Fibroblast of lung (primary cell): Measurements from ENCODE around the gene IMPDH1. TPM values are rescaled to one million over a fixed set of nuclear protein-coding genes. Genes with fewer than 3 reads are reported as not detected.

Experiments
- DNase-seq, 2 donors: peaks; one replicate each; pipeline versions ENCODE4 v3.0.0 to v3.0.0-alpha.2; 2010; ENCODE audit warnings: low read depth in 2 of 2
- H2AFZ ChIP-seq: 2 replicates; pipeline ENCODE4 v1.5.1; 2012; ENCODE audit warnings: low read length, control low read depth, inconsistent platforms
- H3K27ac ChIP-seq: 2 replicates; pipeline ENCODE4 v1.5.1; 2011; ENCODE audit warnings: low read length, control low read depth; ENCODE audit not compliant: insufficient read depth
- H3K27me3 ChIP-seq: 2 replicates; pipeline ENCODE4 v1.5.1; 2011; ENCODE audit warnings: mild to moderate bottlenecking, low read length; ENCODE audit not compliant: control insufficient read depth, insufficient read depth
- H3K36me3 ChIP-seq: 2 replicates; pipeline ENCODE4 v1.5.1; 2011; ENCODE audit warnings: low read length; ENCODE audit not compliant: control insufficient read depth, insufficient read depth
- H3K4me1 ChIP-seq: 2 replicates; pipeline ENCODE4 v1.5.1; 2011; ENCODE audit warnings: low read length; ENCODE audit not compliant: control insufficient read depth, insufficient read depth; ENCODE audit errors: extremely low read depth
- H3K4me2 ChIP-seq: 2 replicates; pipeline ENCODE4 v1.5.1; 2011; ENCODE audit warnings: low read length, control low read depth; ENCODE audit not compliant: insufficient read depth; ENCODE audit errors: extremely low read depth
- H3K4me3 ChIP-seq, 4 experiments: fragments of 200-600 bp in 1 of 4; sonication (generic) in 1 of 4; replicated peaks in 1 of 4; 2 replicates each; pipeline ENCODE4 v1.5.1; 2011 to 2016; ENCODE audit warnings: low read length in 4 of 4, low read depth in 3 of 4, mild to moderate bottlenecking in 3 of 4, control low read depth in 2 of 4, inconsistent platforms in 1 of 4, mixed read lengths in 1 of 4; ENCODE audit not compliant: insufficient read depth in 1 of 4; ENCODE audit errors: control extremely low read depth in 1 of 4
- H3K79me2 ChIP-seq: 2 replicates; pipeline ENCODE4 v1.5.1; 2012; ENCODE audit warnings: mild to moderate bottlenecking, low read length, inconsistent platforms; ENCODE audit not compliant: control insufficient read depth, insufficient read depth
- H3K9ac ChIP-seq: 2 replicates; pipeline ENCODE4 v1.5.1; 2011; ENCODE audit warnings: mild to moderate bottlenecking, low read length, control low read depth; ENCODE audit not compliant: insufficient read depth
- H3K9me3 ChIP-seq: 2 replicates; pipeline ENCODE4 v1.5.1; 2012; ENCODE audit warnings: low read depth, low read length; ENCODE audit not compliant: control insufficient read depth, insufficient read depth
- H4K20me1 ChIP-seq: 2 replicates; pipeline ENCODE4 v1.5.1; 2011; ENCODE audit warnings: low read length; ENCODE audit not compliant: control insufficient read depth, insufficient read depth; ENCODE audit errors: extremely low read depth
- CTCF ChIP-seq, 2 donors: IDR thresholded peaks in 1 of 2; conservative IDR thresholded peaks in 1 of 2; 1 replicate in 1 of 2; 2 replicates in 1 of 2; pipeline ENCODE4 v1.5.1; 2011 to 2012; ENCODE audit warnings: low read length in 2 of 2, control low read depth in 1 of 2, inconsistent platforms in 1 of 2, low read depth in 1 of 2, mild to moderate bottlenecking in 1 of 2
- EZH2 ChIP-seq: IDR thresholded peaks from 2 replicates; pipeline ENCODE4 v1.5.1; 2012; ENCODE audit warnings: low read length, control low read depth, mild to moderate bottlenecking; ENCODE audit errors: missing control alignments
- polyA plus RNA-seq, 2 donors: library from polyadenylated mRNA; depleted of rRNA in 1 of 2; stranded (reverse) in 1 of 2; unstranded in 1 of 2; fragments of >200 nt; gene quantifications; 2 replicates each; pipeline ENCODE4 v1.2.1, GENCODE V29; 2011 to 2012; ENCODE audit warnings: missing spikeins in 1 of 2
- total RNA-seq: library from RNA; depleted of rRNA; stranded (reverse); fragments of >200 nt; gene quantifications from 2 replicates; pipeline ENCODE4 v1.2.1, GENCODE V29; 2014

Gene IMPDH1
- total and polyA plus RNA-seq, 2 donors (not counting 1 experiment from before 2014, with no cell fraction given), result 30.2 to 56.5 TPM

DNA sequence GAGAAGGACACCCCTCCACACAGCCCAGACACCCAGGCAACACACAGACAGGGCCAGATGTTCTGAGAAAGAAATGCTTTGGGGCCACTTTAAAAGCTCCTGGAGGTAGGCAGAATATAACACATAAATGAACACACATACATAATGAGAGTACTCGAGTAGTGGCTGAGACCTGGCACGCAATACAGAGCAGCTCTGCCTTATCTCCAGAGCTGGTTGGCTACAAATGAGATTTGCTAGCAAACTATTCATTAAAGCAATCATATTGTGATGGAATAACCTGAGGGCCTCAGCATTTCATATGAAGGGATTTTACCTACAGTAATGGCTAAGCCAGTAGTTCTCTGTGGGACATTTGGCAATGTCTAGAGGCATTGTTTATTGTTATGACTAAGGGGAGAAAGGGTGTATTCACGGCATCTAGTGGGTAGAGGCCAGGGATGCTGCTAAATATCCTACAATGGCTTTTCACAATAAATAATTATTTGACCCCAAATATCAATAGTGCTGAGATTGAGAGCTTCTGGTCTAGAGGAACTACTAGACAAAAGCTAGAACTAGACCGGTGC lies 5.5 kb upstream of the IMPDH1 start:
- Histone ChIP-seq H3K4me3 (no peak overlapping the region), H2AFZ (no peak overlapping the region), H3K36me3 (no peaks in the 10 kb centered on the region), H3K4me2 (no peak overlapping the region), H3K79me2 (no peaks in the 10 kb centered on the region), H3K27me3 (no peaks in the 10 kb centered on the region), H3K9me3 (no peaks in the 10 kb centered on the region), H4K20me1 (no peaks in the 10 kb centered on the region), H3K27ac (no peak overlapping the region), H3K9ac (no peak overlapping the region), H3K4me1 (peaks cover 3% of the 10 kb centered on the region)
- TF ChIP-seq CTCF (conservative IDR thresholded peaks at IDR 0.05 in 1 of 2, IDR thresholded peaks at IDR 0.05 in 1 of 2; ENCODE audit: low read depth in 1 of 2, low read length in 2 of 2) (no peak), EZH2 (no peak)
- DNase-seq, result no peak

DNA sequence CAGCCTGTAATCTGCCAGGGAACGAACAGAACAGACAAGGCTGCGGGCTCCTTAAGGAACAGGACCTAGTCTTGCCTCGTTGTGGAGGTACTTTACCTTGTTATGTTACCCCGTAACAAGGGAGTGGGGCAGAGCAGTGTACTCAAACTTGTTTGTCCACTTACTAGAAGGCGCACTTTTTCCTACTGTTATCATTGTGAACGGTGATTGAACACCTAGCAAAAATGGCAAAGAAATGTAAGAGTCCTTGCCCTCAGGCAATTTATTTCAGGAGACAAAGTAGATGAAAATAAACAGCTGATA lies 620 bp upstream of the IMPDH1 start:
- Histone ChIP-seq H2AFZ (peak overlapping the region; percentile 100), H3K27ac (peak overlapping the region; percentile 74), H3K9ac (peak overlapping the region; percentile 65), H3K79me2 (no peaks in the 10 kb centered on the region), H4K20me1 (no peaks in the 10 kb centered on the region), H3K27me3 (no peaks in the 10 kb centered on the region), H3K4me2 (peak overlapping the region; percentile 97), H3K9me3 (no peaks in the 10 kb centered on the region), H3K4me1 (peaks cover 4% of the 10 kb centered on the region), H3K4me3 (peak overlapping the region; percentile 73 to 92 (median 79)), H3K36me3 (no peaks in the 10 kb centered on the region)
- no peak for TF ChIP-seq EZH2
- TF ChIP-seq CTCF (conservative IDR thresholded peaks at IDR 0.05 in 1 of 2, IDR thresholded peaks at IDR 0.05 in 1 of 2; ENCODE audit: low read depth in 1 of 2, low read length in 2 of 2), result no peak
- no peak for DNase-seq

DNA sequence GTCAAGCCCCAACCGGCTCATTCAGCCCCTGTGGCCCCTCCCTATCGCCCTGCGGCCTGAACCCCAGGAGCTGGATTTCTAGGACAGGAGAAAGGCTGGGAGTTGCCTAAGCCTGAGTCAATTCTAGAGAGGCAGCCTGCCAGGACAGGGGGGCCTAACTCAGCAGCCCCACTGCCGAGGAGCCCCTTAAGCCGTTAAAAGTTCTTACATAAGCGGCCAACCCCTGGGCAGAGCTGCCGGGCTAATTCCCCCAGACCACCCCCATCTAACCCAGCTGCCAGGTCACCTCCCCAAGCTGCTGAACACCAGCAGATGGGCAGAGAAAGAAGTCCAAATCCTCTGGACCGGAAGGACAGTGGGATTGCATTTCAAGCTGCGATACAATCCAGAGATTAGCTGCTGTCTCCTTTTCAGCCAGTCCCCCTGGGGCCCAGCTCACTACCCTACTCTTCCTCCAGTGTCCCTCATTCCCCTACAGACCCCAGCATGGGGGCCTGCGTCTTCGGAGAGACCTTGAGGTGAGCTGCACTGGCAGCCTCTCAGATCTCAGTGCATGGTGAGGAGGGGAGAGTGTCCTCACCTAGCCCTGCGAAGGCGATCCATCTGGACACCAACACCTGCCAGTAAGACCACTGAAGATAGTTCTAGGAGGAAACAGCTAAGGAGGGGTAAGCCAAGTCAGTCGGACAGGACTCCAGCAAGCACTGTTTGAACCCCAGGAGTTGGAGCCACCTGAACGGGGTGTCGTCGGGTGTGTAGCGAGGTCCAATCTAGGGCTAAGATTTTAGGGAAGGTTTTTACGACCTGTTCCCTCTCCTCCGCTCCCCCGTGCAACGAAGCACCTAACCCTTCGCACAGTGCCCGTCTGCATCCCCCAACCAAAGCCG lies 830 bp downstream of the IMPDH1 start:
- Histone ChIP-seq H3K4me3 (peak overlapping the region; percentile 74 to 83 (median 78)), H2AFZ (peak overlapping the region; percentile 80), H3K9me3 (no peaks in the 10 kb centered on the region), H4K20me1 (no peaks in the 10 kb centered on the region), H3K27ac (peak overlapping the region; percentile 18), H3K79me2 (peaks cover 12% of the 10 kb centered on the region), H3K4me2 (peak overlapping the region; percentile 97), H3K36me3 (no peaks in the 10 kb centered on the region), H3K4me1 (peaks cover 7% of the 10 kb centered on the region), H3K9ac (peak overlapping the region; percentile 20), H3K27me3 (no peaks in the 10 kb centered on the region)
- peak in 1 of 2 donors; percentile 25 for DNase-seq
- no peak for TF ChIP-seq EZH2
- TF ChIP-seq CTCF (conservative IDR thresholded peaks at IDR 0.05 in 1 of 2, IDR thresholded peaks at IDR 0.05 in 1 of 2; ENCODE audit: low read depth in 1 of 2, low read length in 2 of 2), result no peak
